ENCODE results near the gene ZNF768.

ZNF768 gene

GRCh38 chr16:30526137-30526822 is at the start of gene ZNF768:
ZNF768 (minus strand) TSS chr16:30526566; CDS start chr16:30526413, 153 bp downstream.
- peak; percentile 66 for DNase-seq

GRCh38 chr16:30574678-30575077 is 48.3 kb upstream of the ZNF768 start:
- no peak for DNase-seq

- peak; percentile 96 for DNase-seq
Measured at GRCh38 chr16:30571445-30572322, 45.3 kb upstream of the ZNF768 start, which contains the start of gene ZNF688. ZNF688 (minus strand) TSS chr16:30571714; CDS start chr16:30571629, 85 bp downstream.

- peak; percentile 69 for DNase-seq
Measured at GRCh38 chr16:30570636-30571444, 44.5 kb upstream of the ZNF768 start.

- no peak for DNase-seq
Measured at GRCh38 chr16:30569746-30570635, 43.6 kb upstream of the ZNF768 start.

- no peak for DNase-seq
Measured at GRCh38 chr16:30569281-30569680, 42.9 kb upstream of the ZNF768 start.

GRCh38 chr16:30567991-30568638 is 41.7 kb upstream of the ZNF768 start:
- no peak for DNase-seq

- no peak for DNase-seq
Measured at GRCh38 chr16:30567160-30567990, 41.0 kb upstream of the ZNF768 start.

GRCh38 chr16:30566531-30566930 is 40.2 kb upstream of the ZNF768 start:
- DNase-seq = no peak

GRCh38 chr16:30565984-30566383 is 39.6 kb upstream of the ZNF768 start:
- no peak for DNase-seq

- DNase-seq = no peak
Measured at GRCh38 chr16:30565526-30565925, 39.2 kb upstream of the ZNF768 start.

- peak; percentile 39 for DNase-seq
Measured at GRCh38 chr16:30562021-30562420, 35.7 kb upstream of the ZNF768 start.

GRCh38 chr16:30561089-30561816 is 34.9 kb upstream of the ZNF768 start:
- DNase-seq = peak; percentile 44

GRCh38 chr16:30559690-30560089 is 33.3 kb upstream of the ZNF768 start:
- DNase-seq = no peak

GRCh38 chr16:30558789-30559377 is 32.5 kb upstream of the ZNF768 start:
- no peak for DNase-seq

GRCh38 chr16:30557957-30558788 is 31.8 kb upstream of the ZNF768 start, which contains the start of gene ZNF764:
ZNF764 (minus strand) TSS chr16:30558374; CDS start chr16:30558182, 192 bp downstream.
- peak; percentile 96 for DNase-seq

- DNase-seq = no peak
Measured at GRCh38 chr16:30557707-30557956, 31.3 kb upstream of the ZNF768 start.

- no peak for DNase-seq
Measured at GRCh38 chr16:30556125-30556473, 29.7 kb upstream of the ZNF768 start.

All from right forelimb (tissue), 1 donor.